GM21390 (cell line): ENCODE results near the gene LINGO3.
"Not testable (repeated sequence)": the region's sequence is repeated elsewhere in the genome, so short reads cannot be mapped to it uniquely, and the experiment has no call there.

Experiments
- ATAC-seq: cut with Tn5 transposase; IDR thresholded peaks from one replicate; pipeline ENCODE4 v1.9.1; 2021; ENCODE audit not compliant: unreplicated experiment

LINGO3 gene, protein sequence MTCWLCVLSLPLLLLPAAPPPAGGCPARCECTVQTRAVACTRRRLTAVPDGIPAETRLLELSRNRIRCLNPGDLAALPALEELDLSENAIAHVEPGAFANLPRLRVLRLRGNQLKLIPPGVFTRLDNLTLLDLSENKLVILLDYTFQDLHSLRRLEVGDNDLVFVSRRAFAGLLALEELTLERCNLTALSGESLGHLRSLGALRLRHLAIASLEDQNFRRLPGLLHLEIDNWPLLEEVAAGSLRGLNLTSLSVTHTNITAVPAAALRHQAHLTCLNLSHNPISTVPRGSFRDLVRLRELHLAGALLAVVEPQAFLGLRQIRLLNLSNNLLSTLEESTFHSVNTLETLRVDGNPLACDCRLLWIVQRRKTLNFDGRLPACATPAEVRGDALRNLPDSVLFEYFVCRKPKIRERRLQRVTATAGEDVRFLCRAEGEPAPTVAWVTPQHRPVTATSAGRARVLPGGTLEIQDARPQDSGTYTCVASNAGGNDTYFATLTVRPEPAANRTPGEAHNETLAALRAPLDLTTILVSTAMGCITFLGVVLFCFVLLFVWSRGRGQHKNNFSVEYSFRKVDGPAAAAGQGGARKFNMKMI

GRCh38 chr19:2308114-2308556 is at the start of gene LINGO3:
TSS of gene LINGO3 (minus strand) at chr19:2308154. CDS start at chr19:2291776, 16,378 bp downstream.
- no peak for ATAC-seq

GRCh38 chr19:2356036-2356646 is 48.2 kb upstream of the LINGO3 start:
- no peak for ATAC-seq

- no peak for ATAC-seq
Observed at GRCh38 chr19:2355168-2356035, 47.4 kb upstream of the LINGO3 start.

- no peak for ATAC-seq
Observed at GRCh38 chr19:2354670-2355069, 46.7 kb upstream of the LINGO3 start.

DNA sequence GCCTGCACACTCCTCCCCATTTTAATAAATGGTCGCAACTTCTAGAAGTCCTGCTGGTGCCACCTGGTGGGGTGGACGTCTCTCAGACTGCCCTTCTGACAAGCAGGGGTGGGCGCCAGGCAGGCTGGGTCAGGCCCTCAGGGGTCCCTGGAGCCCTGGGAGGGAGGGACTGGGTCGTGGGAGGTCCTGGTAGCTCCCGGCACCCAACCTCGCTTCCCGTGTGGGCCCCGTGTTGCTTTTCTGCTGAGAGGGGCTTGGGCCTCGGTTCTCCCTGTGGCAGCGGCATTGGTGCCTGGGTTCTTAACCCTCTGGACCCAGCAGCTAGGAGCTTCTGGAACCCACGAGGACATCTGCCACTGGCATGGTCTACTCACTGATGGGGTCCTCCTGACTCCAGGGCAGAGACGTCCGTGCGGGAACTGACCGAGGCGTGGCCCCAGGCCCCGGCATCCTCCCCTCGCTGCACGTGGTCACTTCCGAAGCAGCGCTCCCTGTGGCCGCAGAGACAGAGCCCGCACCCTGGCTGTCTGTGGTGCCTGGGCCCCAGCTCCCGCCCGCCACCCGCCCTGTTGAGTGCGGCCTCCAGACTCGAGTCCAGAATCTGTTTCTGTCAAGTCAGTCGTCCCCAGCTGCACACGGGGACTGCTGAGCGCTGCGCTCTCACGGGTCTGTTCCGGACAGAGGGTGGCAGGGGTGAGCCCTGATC is 46.1 kb upstream of the LINGO3 start:
- no peak for ATAC-seq

GRCh38 chr19:2353159-2353886 is 45.4 kb upstream of the LINGO3 start:
- ATAC-seq, result no peak

- ATAC-seq, result no peak
Observed at GRCh38 chr19:2352121-2352520, 44.2 kb upstream of the LINGO3 start.

DNA sequence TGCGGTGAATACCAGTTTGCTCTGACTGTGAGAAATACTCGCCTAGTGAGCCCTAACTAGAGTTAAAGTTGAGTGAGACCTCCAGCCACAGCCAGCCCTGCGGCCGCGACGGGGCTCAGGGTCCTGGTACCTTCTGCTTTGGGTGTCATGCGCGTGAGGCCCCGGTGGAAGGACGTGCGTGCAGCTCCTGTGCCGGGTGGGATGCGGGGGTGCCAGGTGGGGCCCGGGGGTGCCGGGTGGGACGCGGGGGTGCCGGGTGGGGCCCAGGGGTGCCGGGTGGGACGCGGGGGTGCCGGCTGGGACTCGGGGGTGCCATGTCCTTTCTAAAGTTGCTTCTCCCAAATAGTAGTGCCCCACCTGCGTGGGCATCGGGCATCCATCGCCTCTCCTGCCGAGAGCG is 43.6 kb upstream of the LINGO3 start:
- ATAC-seq, result no peak

GRCh38 chr19:2350656-2351055 is 42.7 kb upstream of the LINGO3 start:
- ATAC-seq, result no peak

- ATAC-seq, result not testable (repeated sequence)
Observed at GRCh38 chr19:2349818-2350217, 41.9 kb upstream of the LINGO3 start.

GRCh38 chr19:2345794-2346663 is 38.1 kb upstream of the LINGO3 start:
- ATAC-seq, result no peak

GRCh38 chr19:2345076-2345475 is 37.1 kb upstream of the LINGO3 start:
- no peak for ATAC-seq

GRCh38 chr19:2344381-2344870 is 36.5 kb upstream of the LINGO3 start:
- ATAC-seq, result no peak

- ATAC-seq, result no peak
Observed at GRCh38 chr19:2343289-2343982, 35.5 kb upstream of the LINGO3 start.

DNA sequence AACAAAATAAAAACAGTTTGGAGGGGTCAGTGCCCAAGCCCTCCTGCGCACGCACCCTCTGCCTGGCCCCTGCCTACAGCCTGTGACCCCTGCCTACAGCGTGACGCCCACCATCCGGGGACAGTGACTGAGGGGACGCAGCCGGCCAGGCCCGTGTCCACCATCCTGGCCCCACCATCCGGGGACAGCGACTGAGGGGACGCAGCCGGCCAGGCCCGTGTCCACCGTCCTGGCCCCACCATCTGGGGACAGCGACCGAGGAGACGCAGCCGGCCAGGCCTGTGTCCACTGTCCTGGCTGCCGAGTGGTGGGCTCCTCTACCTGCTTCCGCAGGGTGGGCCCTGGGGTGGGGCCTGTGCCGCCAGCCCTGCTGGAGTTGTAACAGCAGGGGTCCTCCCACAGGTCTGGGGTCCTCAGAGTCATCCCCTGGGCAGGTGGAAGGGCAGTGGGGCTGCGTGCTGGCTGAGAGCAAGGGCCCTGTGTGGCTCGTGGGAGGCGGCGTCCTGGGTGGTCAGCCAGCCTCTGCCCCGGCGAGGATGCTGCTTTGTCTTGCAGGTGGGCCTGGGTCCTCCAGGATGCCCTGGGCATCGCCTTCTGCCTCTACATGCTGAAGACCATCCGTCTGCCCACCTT is 34.8 kb upstream of the LINGO3 start:
- ATAC-seq, result no peak

DNA sequence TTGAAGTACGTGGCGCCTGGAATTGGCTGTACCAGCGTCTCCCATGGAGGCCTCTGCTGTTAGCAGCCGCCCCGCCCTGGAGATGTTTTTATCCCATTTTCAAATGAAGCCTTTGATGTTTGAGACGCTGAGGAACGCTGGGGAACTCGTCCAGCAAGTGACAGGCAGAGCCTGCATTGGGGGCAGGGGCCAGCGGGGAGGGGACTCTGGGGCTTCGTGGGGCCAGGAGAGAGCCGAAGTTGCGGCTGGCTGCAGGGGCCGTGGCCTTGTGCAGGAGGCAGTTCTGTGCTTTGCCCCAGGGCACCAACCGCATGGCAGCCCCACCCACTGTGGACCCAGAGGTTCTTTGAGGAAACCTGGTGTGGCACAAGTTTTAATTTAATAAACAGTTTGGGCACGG is 34.0 kb upstream of the LINGO3 start:
- ATAC-seq, result no peak

DNA sequence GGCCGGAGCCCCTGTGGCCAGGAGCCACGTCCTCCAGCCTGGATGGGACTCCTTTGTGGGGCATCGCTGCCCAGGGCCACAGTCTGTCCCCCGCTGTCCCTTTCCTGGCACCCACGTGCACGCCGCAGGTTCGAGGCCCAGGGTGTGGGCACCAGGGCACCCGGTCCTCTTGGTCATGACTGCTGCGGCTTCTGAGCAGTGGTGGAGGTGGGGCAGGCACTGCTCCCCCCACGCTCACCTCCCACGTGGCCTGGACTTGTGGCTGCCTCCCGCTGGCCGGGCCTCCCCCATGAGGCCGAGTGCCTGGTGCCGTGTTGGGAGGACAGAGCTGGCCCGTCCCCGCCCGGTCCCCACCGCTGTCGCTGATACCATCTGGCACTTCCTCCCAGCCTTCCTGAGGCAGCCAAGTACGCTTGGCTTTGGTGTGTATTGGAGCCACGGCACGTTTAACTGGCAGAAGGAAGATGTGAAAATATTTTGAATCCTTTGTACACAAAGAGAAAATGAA is 33.3 kb upstream of the LINGO3 start:
- ATAC-seq, result no peak
